Medulla oblongata (tissue), 1 donor: ENCODE measurements around the gene CIAPIN1.
A peak's percentile ranks its signal among the peaks of the same experiment; 100 is the strongest.
"Not testable (repeated sequence)": the region's sequence is repeated elsewhere in the genome, so short reads cannot be mapped to it uniquely, and the experiment has no call there.

ENCODE experiments used
- DNase-seq: peaks from one replicate; pipeline ENCODE4 v3.0.0-alpha.2; 2015; ENCODE audit errors: extremely low spot score

Gene CIAPIN1

DNA sequence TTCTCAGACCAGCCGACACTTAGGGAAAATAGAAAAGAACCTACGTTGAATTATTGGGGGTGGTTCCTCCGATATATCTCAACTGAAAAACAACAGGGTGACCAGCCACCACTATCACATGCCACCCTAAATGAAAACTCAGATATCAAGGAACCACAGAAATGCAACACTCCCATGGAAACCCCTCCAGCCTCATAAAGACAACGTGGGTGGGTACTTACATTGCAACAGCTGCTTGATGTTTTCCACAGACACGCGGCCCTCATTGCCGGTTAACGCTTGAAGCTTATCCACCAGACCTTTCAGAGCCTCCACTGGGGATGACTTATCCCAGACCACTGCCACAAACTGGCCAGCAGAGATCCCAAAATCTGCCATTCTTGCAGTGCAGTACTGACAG lies 6.6 kb downstream of the CIAPIN1 start:
- DNase-seq = not testable (repeated sequence)

GRCh38 chr16:57439947-57440346 lies 7.2 kb downstream of the CIAPIN1 start:
- DNase-seq = not testable (repeated sequence)

DNA sequence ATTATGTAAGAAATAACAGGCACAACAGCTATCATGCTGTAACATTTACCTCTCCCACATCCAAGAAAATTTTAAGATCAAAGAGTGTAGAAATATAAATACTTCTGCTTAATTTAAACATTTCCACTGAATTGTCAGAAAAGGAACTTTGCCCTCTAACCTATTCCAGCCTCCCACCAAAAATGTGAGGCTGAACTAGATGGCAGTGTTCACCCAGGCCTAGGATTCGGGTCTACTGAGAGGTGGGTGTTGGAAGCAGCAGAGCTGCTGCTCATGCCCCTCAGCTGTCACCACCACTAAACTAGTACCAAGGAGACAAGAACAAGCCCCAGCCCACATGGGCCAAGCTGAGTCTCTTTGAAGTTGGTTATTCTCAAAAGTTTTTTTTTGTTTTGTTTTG lies 11.3 kb downstream of the CIAPIN1 start:
- no peak for DNase-seq

DNA sequence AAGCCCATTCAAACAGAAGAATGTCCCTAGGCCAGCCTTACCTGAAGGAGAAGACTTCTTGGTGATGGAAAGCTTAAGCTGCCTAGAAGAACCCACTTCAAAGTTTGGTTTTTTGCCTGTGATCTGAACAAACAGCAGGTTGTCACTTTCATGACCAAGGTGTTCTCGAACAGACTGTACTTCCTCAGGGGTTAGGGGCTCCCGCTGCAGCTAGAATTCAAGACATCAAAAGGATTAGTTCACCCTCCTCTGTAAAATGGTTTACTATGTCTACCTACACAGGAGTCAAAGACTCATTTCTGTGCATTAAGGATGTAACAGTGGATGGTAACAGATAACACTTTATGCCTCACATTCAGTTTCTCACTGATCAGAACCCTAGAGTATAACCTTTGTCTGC lies 13.2 kb downstream of the CIAPIN1 start:
- DNase-seq = no peak

GRCh38 chr16:57432989-57433388 lies 14.2 kb downstream of the CIAPIN1 start:
- DNase-seq = no peak

DNA sequence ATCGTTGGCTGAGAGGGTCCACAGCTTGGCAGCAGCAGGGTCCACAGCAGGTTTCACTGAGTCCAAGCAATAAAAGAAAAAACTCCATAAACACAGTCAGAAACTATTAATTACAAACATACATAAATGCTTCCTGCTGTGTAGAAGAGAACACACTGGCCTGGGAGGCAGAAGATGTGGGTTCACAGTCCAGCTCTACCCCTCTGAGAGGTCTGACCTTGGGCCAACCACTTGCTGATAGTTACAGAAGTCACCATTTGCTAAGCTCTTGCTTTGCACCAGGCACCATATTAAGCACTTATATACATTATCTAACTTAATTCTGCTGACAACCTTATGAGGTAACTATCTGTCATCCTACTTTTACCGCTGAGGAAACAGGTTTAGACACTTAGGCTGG lies 14.7 kb downstream of the CIAPIN1 start:
- no peak for DNase-seq

DNA sequence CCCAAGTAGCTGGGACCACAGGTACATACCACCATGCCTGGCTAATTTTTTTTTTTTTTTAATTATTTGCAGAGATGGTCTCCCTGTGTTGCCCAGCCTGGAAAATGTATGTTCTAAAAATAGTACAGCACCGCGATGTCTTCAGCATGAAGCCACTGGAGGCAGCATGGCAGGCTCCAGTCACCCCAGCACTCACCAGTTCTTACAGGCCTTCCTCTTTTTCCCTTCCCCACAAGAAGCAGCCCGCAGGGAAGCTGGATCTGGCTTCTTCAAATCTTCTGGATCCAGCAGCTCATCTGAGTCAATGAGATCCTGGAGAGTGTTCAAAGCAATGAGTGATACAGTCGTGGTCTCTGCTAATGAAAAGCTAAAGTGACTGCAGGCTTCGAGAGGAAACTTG lies 16.2 kb downstream of the CIAPIN1 start:
- DNase-seq = no peak

- no peak for DNase-seq
Observed at GRCh38 chr16:57427824-57428223, 19.4 kb downstream of the CIAPIN1 start.

- no peak for DNase-seq
Observed at GRCh38 chr16:57427307-57427706, 19.9 kb downstream of the CIAPIN1 start.

GRCh38 chr16:57426356-57426755 lies 20.8 kb downstream of the CIAPIN1 start:
- no peak for DNase-seq

- DNase-seq = no peak
Observed at GRCh38 chr16:57424583-57424982, 22.6 kb downstream of the CIAPIN1 start.

DNA sequence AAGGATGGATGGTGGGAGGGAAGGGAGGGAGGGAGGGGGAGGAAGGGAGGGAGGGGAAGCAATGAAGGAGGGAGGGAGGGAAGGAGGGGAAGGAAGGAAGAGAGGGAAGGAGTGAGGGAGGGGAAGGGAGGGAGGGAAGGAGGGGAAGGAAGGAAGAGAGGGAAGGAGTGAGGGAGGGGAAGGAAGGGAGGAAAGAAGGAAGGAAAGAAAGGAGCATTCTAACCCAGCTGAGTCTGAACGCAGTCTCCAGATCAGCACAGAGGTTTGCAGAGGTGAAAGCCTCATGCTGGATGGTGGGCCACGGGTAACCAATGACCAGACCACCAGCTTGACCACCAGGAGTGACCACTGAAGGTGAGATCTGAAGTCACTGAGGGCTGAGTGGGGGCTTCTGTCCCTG lies 24.0 kb downstream of the CIAPIN1 start:
- no peak for DNase-seq

DNA sequence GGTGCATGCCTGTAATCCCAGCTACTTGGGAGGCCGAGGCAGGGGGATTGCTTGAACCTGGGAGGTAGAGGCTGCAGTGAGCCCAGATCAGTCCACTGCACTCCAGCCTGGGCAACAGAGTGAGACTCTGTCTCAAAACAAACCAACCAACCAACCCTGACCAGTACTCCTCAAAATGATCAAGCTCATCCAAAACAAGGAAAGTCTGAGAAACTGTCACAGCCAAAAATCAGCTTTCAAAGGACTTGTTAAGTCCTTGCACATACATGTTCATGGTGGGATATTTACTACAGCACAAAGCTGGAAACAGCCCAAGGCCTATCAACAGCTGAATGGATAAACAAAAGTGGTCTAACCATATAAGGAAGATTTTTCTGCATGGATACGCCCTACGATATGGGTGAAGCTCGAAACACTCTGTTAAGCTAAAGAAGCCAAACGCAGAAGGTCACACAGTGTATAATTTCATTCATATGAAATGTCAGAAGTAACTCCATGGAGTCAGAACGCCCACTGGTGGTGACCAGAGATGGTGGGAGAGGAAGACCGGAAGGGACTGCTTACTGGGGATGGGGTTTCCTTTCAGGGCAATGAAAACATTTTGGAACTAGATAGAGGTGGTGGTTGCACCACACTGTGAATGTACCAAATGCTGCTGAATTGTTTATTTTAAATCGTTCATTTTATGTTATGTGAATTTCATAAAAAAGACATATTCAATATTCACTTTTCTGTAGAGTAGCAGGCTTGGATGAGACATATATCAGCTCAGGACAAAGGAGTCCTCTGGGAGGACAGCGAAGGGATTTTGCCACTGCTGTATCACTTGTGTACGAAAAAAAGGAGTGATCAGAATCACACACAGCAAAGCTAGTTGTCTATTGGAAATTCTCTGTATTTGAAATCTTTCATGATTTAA lies 24.9 kb downstream of the CIAPIN1 start:
- peak; percentile 57 for DNase-seq

DNA sequence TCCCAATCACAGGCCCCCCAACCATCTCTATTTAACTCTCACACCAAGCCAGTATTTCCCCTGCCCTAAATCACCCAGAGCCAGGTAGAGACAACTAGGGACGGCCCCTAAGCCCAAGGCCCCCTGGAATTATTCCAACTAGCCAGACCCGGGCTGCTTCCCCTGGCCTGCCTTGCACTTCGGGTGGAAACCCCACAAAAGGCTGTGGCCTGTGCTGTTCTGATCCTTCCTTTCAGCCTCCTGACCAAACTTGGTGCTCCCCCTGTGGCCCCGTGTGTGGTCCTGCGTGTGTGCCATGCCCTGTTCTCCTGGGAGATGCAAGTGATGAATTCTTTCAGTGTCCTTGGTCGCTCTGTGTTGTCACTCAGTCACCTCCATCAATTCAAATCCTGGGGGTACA lies 27.7 kb downstream of the CIAPIN1 start:
- DNase-seq = no peak

- no peak for DNase-seq
Observed at GRCh38 chr16:57416084-57416483, 31.1 kb downstream of the CIAPIN1 start.

GRCh38 chr16:57413733-57414132 lies 33.5 kb downstream of the CIAPIN1 start:
- no peak for DNase-seq

- DNase-seq = no peak
Observed at GRCh38 chr16:57413301-57413730, 33.9 kb downstream of the CIAPIN1 start.

DNA sequence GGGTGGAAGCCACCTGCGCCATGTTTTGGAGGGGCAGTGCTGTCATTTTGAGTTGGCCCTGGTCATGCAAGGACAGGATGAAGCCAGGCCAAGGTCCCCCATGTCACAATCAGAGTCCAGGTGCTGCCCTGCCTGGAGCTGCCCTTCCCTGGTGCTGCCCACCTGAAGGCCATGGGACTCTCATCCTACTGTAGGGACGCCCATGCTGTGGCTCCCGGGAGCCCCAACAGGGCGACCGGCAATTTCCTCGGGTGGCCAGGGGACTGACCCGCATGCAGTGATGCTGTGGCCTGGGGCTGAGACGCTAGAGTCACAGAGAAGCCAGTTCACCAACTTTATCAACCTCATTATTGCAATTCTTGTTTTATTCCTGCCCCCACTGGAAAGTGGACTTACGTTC lies 34.6 kb downstream of the CIAPIN1 start:
- no peak for DNase-seq

DNA sequence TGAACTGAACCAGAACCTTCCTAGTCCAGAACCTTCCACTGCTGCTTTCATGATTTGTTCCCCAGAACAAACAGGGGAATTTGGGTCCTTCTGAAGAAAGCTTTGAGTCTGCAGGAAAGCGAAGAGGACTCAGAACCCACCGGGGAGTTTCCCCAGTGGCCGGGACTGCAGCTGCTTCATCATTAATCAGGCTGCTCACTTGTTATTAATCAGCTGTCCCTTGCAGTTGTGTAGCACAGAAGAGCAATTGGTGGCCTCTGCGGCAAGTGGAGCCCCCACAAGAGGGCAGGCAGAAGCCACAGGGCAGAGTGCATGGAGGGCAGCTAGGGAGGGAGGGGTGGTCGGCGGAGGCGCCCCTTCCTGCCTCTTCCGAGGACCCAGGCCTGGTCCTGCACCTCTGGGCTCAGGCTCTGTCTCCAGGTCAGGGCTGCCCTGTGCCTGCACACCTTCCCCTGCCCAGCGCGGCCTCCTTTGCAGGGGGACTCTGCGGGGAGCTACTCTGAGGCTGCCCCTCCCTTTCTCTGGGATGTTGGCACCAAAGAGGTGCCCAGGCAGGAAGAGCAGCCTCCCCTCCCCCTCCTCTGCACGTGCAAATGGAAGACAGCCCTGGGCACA lies 35.7 kb downstream of the CIAPIN1 start:
- DNase-seq = no peak

GRCh38 chr16:57409870-57410587 lies 37.2 kb downstream of the CIAPIN1 start:
- no peak for DNase-seq

GRCh38 chr16:57409065-57409464 lies 38.1 kb downstream of the CIAPIN1 start:
- DNase-seq = peak; percentile 49

DNA sequence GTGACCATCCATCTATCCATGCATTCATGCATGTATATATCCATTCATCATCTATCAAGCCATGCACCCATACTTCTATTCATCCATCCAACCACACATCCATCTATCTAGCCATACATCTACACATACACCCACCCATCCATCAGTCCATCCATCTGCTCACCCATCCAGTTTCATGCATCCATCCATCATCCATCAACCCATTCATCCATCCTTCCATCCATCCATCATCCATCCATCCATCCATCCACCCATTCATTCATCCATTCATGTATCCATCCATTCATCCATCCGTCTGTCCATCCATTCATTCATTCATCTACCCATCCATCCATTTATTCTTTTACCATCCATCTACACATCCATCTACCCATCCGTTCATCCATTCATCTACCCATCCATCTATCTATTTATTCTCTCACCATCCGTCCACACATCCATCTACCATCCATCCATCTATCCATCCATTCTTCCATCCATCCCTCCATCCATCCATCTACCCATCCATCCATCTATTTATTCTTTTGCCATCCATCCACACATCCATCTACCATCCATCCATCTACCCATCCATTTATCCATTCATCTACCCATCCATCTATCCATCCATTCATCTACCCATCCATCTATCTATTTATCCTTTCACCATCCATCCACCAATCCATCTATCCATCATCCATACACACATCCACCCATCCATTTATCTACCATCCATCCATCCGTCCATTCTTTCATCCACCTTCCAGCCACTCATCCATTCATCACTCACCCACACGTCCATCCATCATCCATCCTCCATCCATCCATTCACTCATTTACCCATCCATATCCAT lies 39.4 kb downstream of the CIAPIN1 start:
- no peak for DNase-seq
